B cell (primary cell): ENCODE measurements around the gene EXOC3L2. TPM values are rescaled to one million over a fixed set of nuclear protein-coding genes. Genes with fewer than 3 reads are reported as not detected.

Experiments
- ATAC-seq: fragments of 200-7000 bp; cut with Tn5 transposase; one replicate; pipeline ENCODE4 v1.10.0; 2021; ENCODE audit warnings: low read depth, mild to moderate bottlenecking, moderate number of reproducible peaks, moderate library complexity
- CTCF ChIA-PET: fragments of 350-600 bp; sonication (Branson Sonifier 250); formaldehyde crosslinking; loops from one replicate; lab custom pipeline; 2021; ENCODE audit warnings: antibody characterized with exemption, inconsistent platforms; lab: Charles Lee
- POLR2A ChIA-PET: fragments of 350-600 bp; sonication (Branson Sonifier 250); formaldehyde crosslinking; loops from one replicate; lab custom pipeline; 2021; ENCODE audit warnings: antibody characterized with exemption; lab: Charles Lee
- DNase-seq: peaks from one replicate; pipeline ENCODE4 v3.0.0; 2013
- H2AFZ ChIP-seq: 2 replicates; pipeline ENCODE4 v1.6.1; 2012; ENCODE audit warnings: mild to moderate bottlenecking, low read depth, low read length; ENCODE audit not compliant: insufficient read depth, poor library complexity, severe bottlenecking
- H3K27ac ChIP-seq, 2 donors: 1 replicate in 1 of 2; 2 replicates in 1 of 2; pipeline ENCODE4 v1.5.1; 2012 to 2013; ENCODE audit warnings: low read length in 2 of 2, mild to moderate bottlenecking in 2 of 2, moderate library complexity in 1 of 2
- H3K27me3 ChIP-seq, 4 experiments: fragments of 200-600 bp in 1 of 4; sonication (generic) in 1 of 4; replicated peaks in 1 of 4; 1 replicate in 2 of 4; 2 replicates in 2 of 4; pipeline versions ENCODE4 v1.6.1 to v1.7.0; 2013 to 2016; ENCODE audit warnings: low read length in 3 of 4, mild to moderate bottlenecking in 2 of 4, mixed read lengths in 1 of 4, moderate library complexity in 1 of 4; ENCODE audit not compliant: insufficient read depth in 4 of 4, control insufficient read depth in 3 of 4; ENCODE audit errors: control extremely low read depth in 1 of 4
- H3K36me3 ChIP-seq, 2 experiments: replicated peaks in 1 of 2; 1 replicate in 1 of 2; 2 replicates in 1 of 2; pipeline versions ENCODE4 v1.6.1 to v1.7.1; 2013; ENCODE audit warnings: low read length in 1 of 2; ENCODE audit not compliant: insufficient read depth in 2 of 2, control insufficient read depth in 1 of 2; ENCODE audit errors: control extremely low read depth in 1 of 2, extremely low read depth in 1 of 2
- H3K4me1 ChIP-seq, 2 donors: fragments of 200-600 bp in 1 of 2; sonication (generic) in 1 of 2; 1 replicate in 1 of 2; 2 replicates in 1 of 2; pipeline versions ENCODE4 v1.5.1 to v1.6.1; 2013 to 2017; ENCODE audit warnings: low read length in 2 of 2; ENCODE audit not compliant: control insufficient read depth in 2 of 2, insufficient read depth in 2 of 2
- H3K4me2 ChIP-seq: replicated peaks from 2 replicates; pipeline ENCODE3; 2012; ENCODE audit warnings: mild to moderate bottlenecking, low read depth, low read length; ENCODE audit not compliant: poor library complexity, severe bottlenecking
- H3K4me3 ChIP-seq, 5 experiments: fragments of 200-600 bp in 1 of 5; sonication (generic) in 1 of 5; 1 replicate in 3 of 5; 2 replicates in 2 of 5; pipeline versions ENCODE4 v1.5.1 to v1.7.0; 2011 to 2016; ENCODE audit warnings: low read length in 4 of 5, mild to moderate bottlenecking in 4 of 5, low read depth in 2 of 5, control low read depth in 1 of 5, moderate library complexity in 1 of 5; ENCODE audit not compliant: insufficient read depth in 1 of 5; ENCODE audit errors: control extremely low read depth in 1 of 5, extremely low read depth in 1 of 5
- H3K79me2 ChIP-seq: fragments of 200-600 bp; sonication (generic); one replicate; pipeline ENCODE4 v1.6.0; 2016; ENCODE audit warnings: low read length; ENCODE audit not compliant: control insufficient read depth, insufficient read depth
- H3K9ac ChIP-seq: fragments of 200-600 bp; sonication (generic); 2 replicates; pipeline ENCODE4 v1.6.1; 2017; ENCODE audit warnings: mild to moderate bottlenecking, low read length, moderate library complexity
- H3K9me3 ChIP-seq, 3 donors: one replicate each; pipeline versions ENCODE4 v1.6.1 to v1.7.1; 2013; ENCODE audit warnings: low read length in 2 of 3; ENCODE audit not compliant: control insufficient read depth in 2 of 3, insufficient read depth in 1 of 3; ENCODE audit errors: control extremely low read depth in 1 of 3
- H4K20me1 ChIP-seq: 2 replicates; pipeline ENCODE4 v1.6.0; 2012; ENCODE audit warnings: mild to moderate bottlenecking, low read length; ENCODE audit not compliant: insufficient read depth, control insufficient read depth, poor library complexity, severe bottlenecking
- H3K27ac Mint-ChIP-seq: one replicate; pipeline ENCODE4 v1.8.0; 2021; ENCODE audit warnings: mixed read lengths
- H3K27me3 Mint-ChIP-seq: one replicate; pipeline ENCODE4 v1.8.0; 2021; ENCODE audit warnings: mixed read lengths
- H3K4me1 Mint-ChIP-seq: one replicate; pipeline ENCODE4 v1.8.0; 2021; ENCODE audit warnings: mixed read lengths
- H3K4me3 Mint-ChIP-seq: one replicate; pipeline ENCODE4 v1.8.0; 2021; ENCODE audit warnings: mixed read lengths
- H3K9me3 Mint-ChIP-seq: one replicate; pipeline ENCODE4 v1.8.0; 2022; ENCODE audit warnings: mixed read lengths; ENCODE audit not compliant: insufficient read depth
- CTCF ChIP-seq: fragments of 200-600 bp; IDR thresholded peaks from one replicate; pipeline ENCODE4 v1.8.0; 2022; ENCODE audit warnings: antibody characterized with exemption, mild to moderate bottlenecking
- EZH2 ChIP-seq: IDR thresholded peaks from 2 replicates; pipeline ENCODE4 v1.6.1; 2012; ENCODE audit warnings: borderline replicate concordance, low read depth, mild to moderate bottlenecking, moderate library complexity, low read length; ENCODE audit not compliant: insufficient read depth, poor library complexity, severe bottlenecking
- WGBS: methylation state at CpG from one replicate; pipeline ENCODE4 v1.1.5; 2013; ENCODE audit warnings: missing lambda C conversion rate; ENCODE audit not compliant: insufficient coverage; 5-methylcytosine and 5-hydroxymethylcytosine counted together
- intact Hi-C: fragments of 100-400 bp; cut with micrococcal nuclease; formaldehyde crosslinking; loops from one replicate; pipeline ENCODE4 v1.10.0; 2022
- polyA plus RNA-seq: library from polyadenylated mRNA; depleted of rRNA; stranded (reverse); fragments of >200 nt; gene quantifications from 2 replicates; pipeline ENCODE4 v1.2.3, GENCODE V29; 2012
- total RNA-seq, 2 donors: library from RNA; stranded (reverse); fragments of 120-200 nt in 1 of 2; gene quantifications; 1 replicate in 1 of 2; 2 replicates in 1 of 2; pipeline versions ENCODE4 v1.2.3 to v1.2.4, GENCODE V29; 2013 to 2022

Gene EXOC3L2
- total and polyA plus RNA-seq, 2 donors (not counting 1 experiment from before 2014, with no cell fraction given) = not detected

GRCh38 chr19:45243144-45243732 lies 2.0 kb downstream of the EXOC3L2 start:
- Mint-ChIP-seq H3K27me3 (peaks cover 14% of the 10 kb centered on the region), H3K27ac (no peak overlapping the region), H3K9me3 (no peaks in the 10 kb centered on the region), H3K4me1 (peaks cover 1% of the 10 kb centered on the region), H3K4me3 (no peak overlapping the region)
- WGBS = 91% methylated on average over 11 of the region's 13 CpGs
- TF ChIP-seq CTCF (no peak), EZH2 (no peak)
- DNase-seq (no peak), ATAC-seq (no peak)
- Histone ChIP-seq H3K79me2 (no peaks in the 10 kb centered on the region), H3K4me3 (no peak overlapping the region), H3K36me3 (no peaks in the 10 kb centered on the region), H2AFZ (no peak overlapping the region), H3K27me3 (no peaks in the 10 kb centered on the region), H3K9ac (no peak overlapping the region), H3K27ac (no peak overlapping the region), H4K20me1 (no peaks in the 10 kb centered on the region), H3K4me2 (no peak overlapping the region), H3K9me3 (no peaks in the 10 kb centered on the region), H3K4me1 (peaks cover 0 to under 1% of the 10 kb centered on the region in 2 donors)
- ChIA-PET CTCF (interaction anchor here (1.7 kb wide), 1 partner anchor 11 kb away, joined by 5 read pairs; no protein-coding TSS in a partner anchor), POLR2A (interaction anchor here (0.7 kb wide), 1 partner anchor 8 kb away, joined by 4 read pairs; no protein-coding TSS in a partner anchor)
- intact Hi-C loops = loop anchor here (10.0 kb wide), 2 partner anchors 242 to 438 kb away; partner anchors contain the start of gene BCAM

- no peak for TF ChIP-seq CTCF
- TF ChIP-seq EZH2 = no peak
These were observed 6.7 kb downstream of the EXOC3L2 start for GRCh38 chr19:45238556-45238955.

More at GRCh38 chr19:45238556-45238955, 6.7 kb downstream of the EXOC3L2 start:
- Mint-ChIP-seq H3K9me3 (no peaks in the 10 kb centered on the region), H3K27ac (no peak overlapping the region), H3K4me1 (peaks cover 14% of the 10 kb centered on the region), H3K27me3 (peaks cover 26% of the 10 kb centered on the region), H3K4me3 (no peak overlapping the region)
- ChIA-PET CTCF (no interaction called here), POLR2A (no interaction called here)
- DNase-seq = no peak
- Histone ChIP-seq H4K20me1 (no peaks in the 10 kb centered on the region), H3K4me1 (peaks cover 10 to 13% of the 10 kb centered on the region in 2 donors), H3K4me3 (no peak overlapping the region), H3K4me2 (no peak overlapping the region), H2AFZ (no peak overlapping the region), H3K9me3 (no peaks in the 10 kb centered on the region), H3K36me3 (no peaks in the 10 kb centered on the region), H3K79me2 (no peaks in the 10 kb centered on the region), H3K27me3 (peaks cover 0 to 6% (median 0%) of the 10 kb centered on the region in 4 experiments), H3K27ac (no peak overlapping the region), H3K9ac (no peak overlapping the region)
- ATAC-seq = no peak
- intact Hi-C loops = no loop called here
- 93% methylated on average over 22 of the region's 25 CpGs for WGBS
